Caco-2 (cell line): ENCODE results near the gene EXD3. TPM values are rescaled to one million over a fixed set of nuclear protein-coding genes. Genes with fewer than 3 reads are reported as not detected.

Source experiments
- BruUV-seq: library from RNA; stranded (reverse); fragments of 400-500 nt; replicated peaks from 2 replicates; lab custom pipeline; 2021; lab: Mats Ljungman, UMichigan
- CTCF ChIA-PET: fragments of 300-600 bp; sonication (Branson Sonifier 250); formaldehyde crosslinking; loops from one replicate; lab custom pipeline; 2022; ENCODE audit warnings: antibody characterized with exemption; lab: Charles Lee
- POLR2A ChIA-PET: fragments of 300-600 bp; sonication (Branson Sonifier 250); formaldehyde crosslinking; loops from one replicate; lab custom pipeline; 2022; ENCODE audit warnings: antibody characterized with exemption; lab: Charles Lee
- DNase-seq, 2 experiments: peaks; one replicate each; pipeline versions ENCODE4 v3.0.0 to v3.0.0-alpha.2; 2020 to 2022
- H3K27me3 ChIP-seq: replicated peaks from 2 replicates; pipeline ENCODE4 v1.6.0; 2011; ENCODE audit warnings: low read length; ENCODE audit not compliant: control insufficient read depth, insufficient read depth
- H3K36me3 ChIP-seq: 2 replicates; pipeline ENCODE4 v1.5.1; 2011; ENCODE audit warnings: low read length; ENCODE audit not compliant: control insufficient read depth, insufficient read depth
- H3K4me1 ChIP-seq: fragments of 250-450 bp; sonication (Bioruptor Pico); 2 replicates; pipeline ENCODE4 v1.5.1; 2020; ENCODE audit warnings: mild to moderate bottlenecking
- H3K4me3 ChIP-seq: 2 replicates; pipeline ENCODE4 v1.5.1; 2011; ENCODE audit warnings: low read depth, mild to moderate bottlenecking, control low read depth, low read length
- H3K9me3 ChIP-seq: fragments of 250-450 bp; sonication (Bioruptor Pico); 2 replicates; pipeline ENCODE4 v1.5.1; 2020; ENCODE audit warnings: mild to moderate bottlenecking, moderate library complexity
- H3K27ac Mint-ChIP-seq: one replicate; pipeline ENCODE4 v1.8.0; 2022; ENCODE audit warnings: mixed read lengths; ENCODE audit not compliant: unreplicated experiment
- H3K27me3 Mint-ChIP-seq: one replicate; pipeline ENCODE4 v1.8.0; 2022; ENCODE audit warnings: mixed read lengths; ENCODE audit not compliant: insufficient read depth, unreplicated experiment
- H3K36me3 Mint-ChIP-seq: one replicate; pipeline ENCODE4 v1.8.0; 2022; ENCODE audit warnings: mild to moderate bottlenecking, mixed read lengths; ENCODE audit not compliant: insufficient read depth, unreplicated experiment
- H3K4me1 Mint-ChIP-seq: one replicate; pipeline ENCODE4 v1.8.0; 2022; ENCODE audit warnings: low read depth, mixed read lengths; ENCODE audit not compliant: unreplicated experiment
- H3K4me3 Mint-ChIP-seq: one replicate; pipeline ENCODE4 v1.8.0; 2022; ENCODE audit warnings: mild to moderate bottlenecking, moderate library complexity, mixed read lengths; ENCODE audit not compliant: unreplicated experiment
- H3K9me3 Mint-ChIP-seq: one replicate; pipeline ENCODE4 v1.8.0; 2022; ENCODE audit warnings: mixed read lengths; ENCODE audit not compliant: unreplicated experiment
- intact Hi-C: fragments of 100-400 bp; cut with micrococcal nuclease; formaldehyde crosslinking; loops from one replicate; pipeline ENCODE4 v1.10.0; 2022; ENCODE audit not compliant: unreplicated experiment
- total RNA-seq: library from RNA; stranded (reverse); gene quantifications from 2 replicates; pipeline ENCODE4 v1.2.3, GENCODE V29; 2022
- TF ChIP-seq, protein P1 (sequence below), 2 experiments: fragments of 200-600 bp in 1 of 2; IDR thresholded peaks; 1 replicate in 1 of 2; 2 replicates in 1 of 2; pipeline versions ENCODE4 v1.5.1 to v1.8.0; 2011 to 2022; ENCODE audit warnings: antibody characterized with exemption in 1 of 2, control low read depth in 1 of 2, inconsistent platforms in 1 of 2, low read depth in 1 of 2, low read length in 1 of 2, mild to moderate bottlenecking in 1 of 2, moderate library complexity in 1 of 2; ENCODE audit not compliant: insufficient read depth in 1 of 2, severe bottlenecking in 1 of 2, unreplicated experiment in 1 of 2

The EXD3 gene
- total RNA-seq, 1 experiment from 2014 or later: 10.9 TPM

DNA sequence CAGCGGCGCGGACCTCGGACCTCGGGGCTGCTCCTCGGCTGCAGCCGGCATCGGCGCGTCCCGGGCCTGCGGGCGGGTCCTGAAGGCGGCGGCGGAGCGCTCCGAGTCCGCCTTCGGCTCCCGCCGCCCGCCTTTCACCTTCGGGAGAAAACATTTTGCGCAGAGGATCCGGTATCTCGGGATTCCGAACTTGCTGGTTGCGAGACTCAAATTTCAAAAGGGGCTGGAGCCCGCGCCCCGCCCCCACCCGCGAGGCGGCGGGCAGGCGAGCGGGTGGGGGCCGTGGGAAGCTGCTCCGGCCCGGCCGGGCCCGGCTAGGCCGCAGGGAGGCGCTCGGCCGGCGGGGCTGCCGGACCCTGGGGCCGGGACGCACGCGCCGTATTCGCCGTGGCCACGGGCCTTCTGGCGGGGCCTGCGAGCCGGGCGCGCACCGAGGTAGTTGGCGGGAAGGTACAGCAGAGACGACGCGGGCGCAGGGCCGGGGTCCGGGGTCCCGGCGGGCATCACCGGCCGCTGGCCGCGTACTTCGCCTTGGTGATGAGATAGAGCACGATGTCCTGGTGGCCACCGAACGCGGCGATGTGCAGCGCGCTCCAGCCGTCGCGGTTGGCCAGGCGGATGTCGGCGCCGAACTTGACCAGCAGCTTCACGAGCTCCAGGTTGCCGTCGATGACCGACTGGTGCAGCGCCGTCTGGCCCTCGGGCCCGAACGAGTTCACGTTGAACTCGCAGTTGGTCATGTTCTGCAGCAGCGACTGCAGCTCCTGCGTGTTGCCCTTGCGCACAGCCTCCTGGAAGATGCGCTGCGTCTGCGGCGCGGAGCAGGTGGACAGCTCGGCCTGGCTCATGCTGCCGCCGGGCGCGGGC is 121.6 kb downstream of the EXD3 start:
- Mint-ChIP-seq H3K4me1 (peaks cover 6% of the 10 kb centered on the region), H3K27me3 (no peaks in the 10 kb centered on the region), H3K27ac (peak overlapping the region; percentile 84), H3K36me3 (peaks cover 33% of the 10 kb centered on the region), H3K9me3 (no peaks in the 10 kb centered on the region), H3K4me3 (peak overlapping the region; percentile 90)
- Histone ChIP-seq H3K4me1 (peaks cover 15% of the 10 kb centered on the region), H3K9me3 (no peaks in the 10 kb centered on the region), H3K27me3 (no peaks in the 10 kb centered on the region), H3K4me3 (peak overlapping the region; percentile 99), H3K36me3 (no peaks in the 10 kb centered on the region)
- intact Hi-C loops: loop anchor here (5.0 kb wide), 1 partner anchor 121 kb away; the partner anchor contains the start of genes EXD3 and NOXA1
- no TSS peak for BruUV-seq
- ChIA-PET CTCF (interaction anchor here (0.6 to 2.0 kb wide), 18 partner anchors 8 to 251 kb away, joined by 3 to 18 read pairs (median 6); partner anchors contain the start of genes ENTPD8, EXD3, MRPL41 and NOXA1), POLR2A (interaction anchor here (1.0 to 1.8 kb wide), 9 partner anchors 8 to 215 kb away, joined by 3 to 40 read pairs (median 8); partner anchors contain the start of genes ENTPD8, EXD3, MAN1B1 and NOXA1)
- TF ChIP-seq, protein P1, sequence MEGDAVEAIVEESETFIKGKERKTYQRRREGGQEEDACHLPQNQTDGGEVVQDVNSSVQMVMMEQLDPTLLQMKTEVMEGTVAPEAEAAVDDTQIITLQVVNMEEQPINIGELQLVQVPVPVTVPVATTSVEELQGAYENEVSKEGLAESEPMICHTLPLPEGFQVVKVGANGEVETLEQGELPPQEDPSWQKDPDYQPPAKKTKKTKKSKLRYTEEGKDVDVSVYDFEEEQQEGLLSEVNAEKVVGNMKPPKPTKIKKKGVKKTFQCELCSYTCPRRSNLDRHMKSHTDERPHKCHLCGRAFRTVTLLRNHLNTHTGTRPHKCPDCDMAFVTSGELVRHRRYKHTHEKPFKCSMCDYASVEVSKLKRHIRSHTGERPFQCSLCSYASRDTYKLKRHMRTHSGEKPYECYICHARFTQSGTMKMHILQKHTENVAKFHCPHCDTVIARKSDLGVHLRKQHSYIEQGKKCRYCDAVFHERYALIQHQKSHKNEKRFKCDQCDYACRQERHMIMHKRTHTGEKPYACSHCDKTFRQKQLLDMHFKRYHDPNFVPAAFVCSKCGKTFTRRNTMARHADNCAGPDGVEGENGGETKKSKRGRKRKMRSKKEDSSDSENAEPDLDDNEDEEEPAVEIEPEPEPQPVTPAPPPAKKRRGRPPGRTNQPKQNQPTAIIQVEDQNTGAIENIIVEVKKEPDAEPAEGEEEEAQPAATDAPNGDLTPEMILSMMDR (IDR thresholded peaks at IDR 0.05; ENCODE audit: insufficient read depth in 1 of 2, low read depth in 1 of 2, low read length in 1 of 2, severe bottlenecking in 1 of 2, unreplicated experiment in 1 of 2): peak in 1 of 2 experiments; percentile 14
- DNase-seq: peak; percentile 76 to 79

DNA sequence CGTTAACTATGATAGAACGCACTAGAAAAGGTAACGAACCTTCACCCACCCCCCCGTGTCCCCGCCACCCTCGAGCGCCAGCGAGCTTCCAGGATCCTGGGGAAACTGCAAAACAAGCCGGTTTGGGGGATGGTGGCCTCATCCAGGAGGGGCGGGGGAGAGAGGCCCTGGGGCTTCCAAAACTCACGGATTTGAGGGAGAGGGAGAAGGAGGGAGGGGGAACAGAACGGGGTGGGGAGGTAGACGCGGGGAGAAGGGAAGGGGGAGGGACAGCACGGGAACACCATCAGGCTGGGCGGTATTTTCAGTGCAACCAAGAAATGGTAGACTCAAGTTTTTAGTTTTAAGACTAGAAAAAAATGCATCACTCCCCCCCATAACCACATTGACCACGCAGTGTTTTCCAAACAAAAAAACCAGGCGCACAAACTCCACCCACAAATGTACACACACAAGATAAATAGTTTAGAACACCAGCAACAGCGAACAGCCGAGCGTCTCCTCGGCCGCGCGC is 122.3 kb downstream of the EXD3 start:
- no peaks in the 10 kb centered on the region for H3K27me3 Mint-ChIP-seq
- TF ChIP-seq, protein P1 (IDR thresholded peaks at IDR 0.05; ENCODE audit: insufficient read depth in 1 of 2, low read depth in 1 of 2, low read length in 1 of 2, severe bottlenecking in 1 of 2, unreplicated experiment in 1 of 2): no peak
- peak overlapping the region; percentile 90 for H3K4me3 Mint-ChIP-seq
- Histone ChIP-seq H3K9me3 (no peaks in the 10 kb centered on the region), H3K27me3 (no peaks in the 10 kb centered on the region), H3K36me3 (no peaks in the 10 kb centered on the region), H3K4me3 (peak overlapping the region; percentile 99), H3K4me1 (peaks cover 17% of the 10 kb centered on the region)
- H3K4me1 Mint-ChIP-seq: peaks cover 7% of the 10 kb centered on the region
- BruUV-seq: no TSS peak
- peaks cover 34% of the 10 kb centered on the region for H3K36me3 Mint-ChIP-seq
- peak overlapping the region; percentile 84 for H3K27ac Mint-ChIP-seq
- ChIA-PET CTCF (interaction anchor here (0.6 to 2.0 kb wide), 4 partner anchors 14 to 141 kb away, joined by 3 to 15 read pairs (median 3); partner anchors contain the start of genes ENTPD8, EXD3 and NOXA1), POLR2A (interaction anchor here (0.6 to 1.0 kb wide), 2 partner anchors 14 to 99 kb away, joined by 3 to 4 read pairs; no protein-coding TSS in a partner anchor)
- peak in 1 of 2 experiments; percentile 48 for DNase-seq
- intact Hi-C loops: loop anchor here (5.0 kb wide), 1 partner anchor 122 kb away; the partner anchor contains the start of genes EXD3 and NOXA1
- no peaks in the 10 kb centered on the region for H3K9me3 Mint-ChIP-seq

DNA sequence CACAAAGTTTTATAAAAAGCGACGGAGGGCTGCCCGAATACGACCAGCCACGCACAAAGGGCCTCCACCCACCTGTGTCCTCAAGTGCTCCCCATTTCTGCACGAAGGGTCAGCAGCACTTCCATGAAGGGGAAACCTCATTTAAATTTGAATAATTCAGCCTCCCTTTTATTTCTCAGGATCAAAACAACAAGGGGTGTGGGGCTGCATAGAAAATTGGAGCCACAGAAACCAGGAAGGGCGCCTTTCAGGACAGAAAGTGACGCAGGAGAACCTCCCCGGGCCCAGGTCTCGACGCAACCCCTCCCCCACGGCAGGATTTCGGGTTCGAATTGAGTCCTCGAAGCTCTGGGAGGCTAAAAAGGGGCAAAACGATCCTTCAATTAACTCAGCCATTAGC is 123.0 kb downstream of the EXD3 start:
- H3K4me1 ChIP-seq: peaks cover 20% of the 10 kb centered on the region
- TSS peak; percentile 82 for BruUV-seq
- Mint-ChIP-seq H3K4me3 (peak overlapping the region; percentile 90), H3K27me3 (no peaks in the 10 kb centered on the region), H3K36me3 (peaks cover 34% of the 10 kb centered on the region), H3K9me3 (no peaks in the 10 kb centered on the region), H3K27ac (no peak overlapping the region), H3K4me1 (peaks cover 7% of the 10 kb centered on the region)
- POLR2A ChIA-PET: interaction anchor here (0.6 to 1.0 kb wide), 2 partner anchors 13 to 99 kb away, joined by 3 to 4 read pairs; no protein-coding TSS in a partner anchor
- H3K9me3 ChIP-seq: no peaks in the 10 kb centered on the region
- intact Hi-C loops: loop anchor here (5.0 to 10.0 kb wide), 2 partner anchors 122 to 235 kb away; partner anchors contain the start of genes EXD3 and NOXA1
- H3K4me3 ChIP-seq: peak overlapping the region; percentile 99; the same call in 1 of the 2 replicates
- no peaks in the 10 kb centered on the region for H3K27me3 ChIP-seq
- CTCF ChIA-PET: interaction anchor here (0.7 to 0.8 kb wide), 2 partner anchors 13 to 19 kb away, joined by 3 read pairs; no protein-coding TSS in a partner anchor
- TF ChIP-seq, protein P1 (IDR thresholded peaks at IDR 0.05; ENCODE audit: insufficient read depth in 1 of 2, low read depth in 1 of 2, low read length in 1 of 2, severe bottlenecking in 1 of 2, unreplicated experiment in 1 of 2): no peak
- no peaks in the 10 kb centered on the region for H3K36me3 ChIP-seq
- DNase-seq: no peak
